Astrocyte of the spinal cord (primary cell): ENCODE results near the gene PLEKHA7.

Experiments
- DNase-seq: peaks from one replicate; pipeline ENCODE4 v3.0.0; 2011; ENCODE audit warnings: low read depth, low spot score
- H3K4me3 ChIP-seq: 2 replicates; pipeline ENCODE4 v1.5.1; 2011; ENCODE audit warnings: low read depth, mild to moderate bottlenecking, low read length, moderate library complexity
- CTCF ChIP-seq: IDR thresholded peaks from 2 replicates; pipeline ENCODE4 v1.5.1; 2012; ENCODE audit warnings: low read depth, mild to moderate bottlenecking, low read length, inconsistent platforms
- in situ Hi-C: cut with HindIII; loops from 2 replicates; pipeline ENCODE4 v1.10.0; 2017; ENCODE audit warnings: low sequenced_read_pairs

PLEKHA7 gene

GRCh38 chr11:16799221-16799620, 215.0 kb downstream of the PLEKHA7 start:
- in situ Hi-C loops: no loop called here
- no peak for DNase-seq
- no peak for TF ChIP-seq CTCF
- H3K4me3 ChIP-seq: no peak overlapping the region

DNA sequence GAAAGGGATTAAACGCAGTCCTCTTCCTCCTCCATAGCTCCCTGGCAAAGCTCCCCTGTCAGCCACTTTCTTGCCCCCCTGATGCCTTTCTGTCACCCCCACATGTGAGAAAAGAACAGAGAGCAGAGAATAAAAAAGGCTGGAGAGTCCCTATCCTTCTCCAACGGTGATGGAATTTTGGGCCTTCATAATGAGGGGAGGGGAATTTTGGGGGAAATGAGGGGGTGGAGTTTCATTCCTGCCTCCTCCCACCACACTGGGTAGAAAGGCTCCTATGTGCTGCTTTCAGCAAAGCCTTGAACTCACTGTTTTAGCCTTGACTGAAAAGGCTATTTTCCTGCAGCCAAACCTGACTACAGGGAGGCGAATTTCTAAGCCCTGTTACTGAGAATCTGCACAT, 216.4 kb downstream of the PLEKHA7 start:
- in situ Hi-C loops: no loop called here
- TF ChIP-seq CTCF: no peak
- H3K4me3 ChIP-seq: no peak overlapping the region
- no peak for DNase-seq

GRCh38 chr11:16796311-16796710, 217.9 kb downstream of the PLEKHA7 start:
- TF ChIP-seq CTCF: no peak
- DNase-seq: no peak
- in situ Hi-C loops: no loop called here
- H3K4me3 ChIP-seq: no peak overlapping the region

GRCh38 chr11:16795146-16795545, 219.1 kb downstream of the PLEKHA7 start:
- DNase-seq: no peak
- in situ Hi-C loops: no loop called here
- TF ChIP-seq CTCF: no peak
- no peak overlapping the region for H3K4me3 ChIP-seq

- in situ Hi-C loops: no loop called here
- DNase-seq: no peak
- no peak for TF ChIP-seq CTCF
- no peak overlapping the region for H3K4me3 ChIP-seq
Observed at GRCh38 chr11:16794047-16794818, 220.0 kb downstream of the PLEKHA7 start.

GRCh38 chr11:16793511-16793910, 220.7 kb downstream of the PLEKHA7 start:
- no peak overlapping the region for H3K4me3 ChIP-seq
- in situ Hi-C loops: no loop called here
- DNase-seq: no peak
- TF ChIP-seq CTCF: no peak
